ENCODE results near the gene SEPTIN5. TPM values are rescaled to one million over a fixed set of nuclear protein-coding genes. Genes with fewer than 3 reads are reported as not detected.

SEPTIN5 gene
- polyA plus RNA-seq, 1 of the 3 experiments (the other 2 are of a cell fraction), result 14.0 TPM

GRCh38 chr22:19758896-19759426 is 44.7 kb downstream of the SEPTIN5 start:
- CTCF ChIA-PET, result interaction anchor here (0.6 to 1.5 kb wide), 7 partner anchors 10 to 151 kb away, joined by 3 to 6 read pairs (median 3); no protein-coding TSS in a partner anchor

GRCh38 chr22:19759427-19760057 is 45.2 kb downstream of the SEPTIN5 start:
- POLR2A ChIA-PET, result no interaction called here
- Histone ChIP-seq H2AFZ (ENCODE audit: low read depth) (no peak overlapping the region; the same call in 1 of the 2 replicates), H3K27me3 (ENCODE audit: insufficient read depth) (peaks cover 42% of the 10 kb centered on the region), H3K9me3 (no peaks in the 10 kb centered on the region), H3K9ac (no peak overlapping the region), H3K4me3 (ENCODE audit: low read depth in 2 of 2, low read length in 1 of 2) (no peak overlapping the region), H3K4me1 (ENCODE audit: control insufficient read depth in 1 of 2, insufficient read depth in 2 of 2, low read depth in 1 of 2, low read length in 1 of 2) (peaks cover 0 to 6% of the 10 kb centered on the region in 2 experiments; a peak in 2 of 4 replicates), H3K9me2 (no peaks in the 10 kb centered on the region), H3K4me2 (peak overlapping the region; percentile 19; the same call in 1 of the 2 replicates), H4K20me1 (ENCODE audit: insufficient read depth) (no peaks in the 10 kb centered on the region), H3K79me2 (ENCODE audit: insufficient read depth) (no peaks in the 10 kb centered on the region), H3F3A (replicated peaks; ENCODE audit: insufficient read depth) (no peaks in the 10 kb centered on the region), H3K36me3 (replicated peaks in 1 of 2; ENCODE audit: control insufficient read depth in 1 of 2, insufficient read depth in 2 of 2, low read length in 1 of 2) (no peaks in the 10 kb centered on the region), H3K27ac (ENCODE audit: low read depth in 2 of 2, low read length in 1 of 2) (no peak overlapping the region)
- WGBS (ENCODE audit: low lambda C conversion rate), result 21% methylated on average over 11 of the region's 43 CpGs
- DNase-seq, result peak; percentile 64
- CTCF ChIA-PET, result interaction anchor here (0.9 to 1.5 kb wide), 3 partner anchors 10 to 117 kb away, joined by 3 to 6 read pairs (median 4); no protein-coding TSS in a partner anchor
- TF ChIP-seq JUND (IDR thresholded peaks at IDR 0.05), result no peak
- no peak for TF ChIP-seq EP300 (IDR thresholded peaks at IDR 0.05; ENCODE audit: borderline replicate concordance in 1 of 2, low read depth in 1 of 2, low read length in 1 of 2)
- TF ChIP-seq MXI1 (IDR thresholded peaks at IDR 0.05; ENCODE audit: low read depth, low read length), result no peak
- TF ChIP-seq RXRA (IDR thresholded peaks at IDR 0.05; ENCODE audit: borderline replicate concordance, low read depth), result no peak
- no peak for TF ChIP-seq NFIC (IDR thresholded peaks at IDR 0.05; ENCODE audit: borderline replicate concordance)
- TF ChIP-seq RAD21 (IDR thresholded peaks at IDR 0.05; ENCODE audit: low read length), result no peak
- no peak for TF ChIP-seq CTCF (IDR thresholded peaks at IDR 0.05)
- TF ChIP-seq NRF1 (IDR thresholded peaks at IDR 0.05; ENCODE audit: low read depth, low read length), result no peak
- TF ChIP-seq MEF2A (IDR thresholded peaks at IDR 0.05; ENCODE audit: borderline replicate concordance, low read depth), result no peak
- TF ChIP-seq REST (IDR thresholded peaks at IDR 0.05; ENCODE audit: low read depth, low read length), result no peak
- no peak for TF ChIP-seq POLR2AphosphoS5 (IDR thresholded peaks at IDR 0.05; ENCODE audit: low read depth, low read length)
- TF ChIP-seq ZBTB33 (IDR thresholded peaks at IDR 0.05; ENCODE audit: borderline replicate concordance, low read depth), result no peak
- TF ChIP-seq SIN3A (IDR thresholded peaks at IDR 0.05; ENCODE audit: borderline replicate concordance, low read depth, low read length), result no peak
- TF ChIP-seq GABPA (IDR thresholded peaks at IDR 0.05; ENCODE audit: low read depth), result no peak

More at GRCh38 chr22:19758896-19759426, 44.7 kb downstream of the SEPTIN5 start:
- Histone ChIP-seq H3K4me3 (ENCODE audit: low read depth in 2 of 2, low read length in 1 of 2) (no peak overlapping the region), H3K36me3 (replicated peaks in 1 of 2; ENCODE audit: control insufficient read depth in 1 of 2, insufficient read depth in 2 of 2, low read length in 1 of 2) (no peaks in the 10 kb centered on the region), H3K79me2 (ENCODE audit: insufficient read depth) (no peaks in the 10 kb centered on the region), H3K9me3 (no peaks in the 10 kb centered on the region), H3K27ac (ENCODE audit: low read depth in 2 of 2, low read length in 1 of 2) (no peak overlapping the region), H2AFZ (ENCODE audit: low read depth) (no peak overlapping the region), H3K4me1 (ENCODE audit: control insufficient read depth in 1 of 2, insufficient read depth in 2 of 2, low read depth in 1 of 2, low read length in 1 of 2) (peaks cover 0 to 6% of the 10 kb centered on the region in 2 experiments; a peak in 2 of 4 replicates), H3K27me3 (ENCODE audit: insufficient read depth) (peaks cover 47% of the 10 kb centered on the region), H3K4me2 (no peak overlapping the region), H4K20me1 (ENCODE audit: insufficient read depth) (no peaks in the 10 kb centered on the region), H3F3A (replicated peaks; ENCODE audit: insufficient read depth) (no peaks in the 10 kb centered on the region), H3K9ac (no peak overlapping the region), H3K9me2 (no peaks in the 10 kb centered on the region)
- DNase-seq, result no peak
- WGBS (ENCODE audit: low lambda C conversion rate), result 20% methylated on average over 10 of the region's 21 CpGs
- TF ChIP-seq SMC3 (IDR thresholded peaks at IDR 0.05; ENCODE audit: low read depth, low read length) (no peak), YY1 (IDR thresholded peaks at IDR 0.05; ENCODE audit: low read depth) (no peak)
- POLR2A ChIA-PET, result no interaction called here
